ENCODE data around the gene MICAL2. TPM values are rescaled to one million over a fixed set of nuclear protein-coding genes. Genes with fewer than 3 reads are reported as not detected.

Gene MICAL2
- total and polyA plus RNA-seq, 2 donors (not counting 1 experiment from before 2014, with no cell fraction given): 0.32 to 0.40 TPM

DNA sequence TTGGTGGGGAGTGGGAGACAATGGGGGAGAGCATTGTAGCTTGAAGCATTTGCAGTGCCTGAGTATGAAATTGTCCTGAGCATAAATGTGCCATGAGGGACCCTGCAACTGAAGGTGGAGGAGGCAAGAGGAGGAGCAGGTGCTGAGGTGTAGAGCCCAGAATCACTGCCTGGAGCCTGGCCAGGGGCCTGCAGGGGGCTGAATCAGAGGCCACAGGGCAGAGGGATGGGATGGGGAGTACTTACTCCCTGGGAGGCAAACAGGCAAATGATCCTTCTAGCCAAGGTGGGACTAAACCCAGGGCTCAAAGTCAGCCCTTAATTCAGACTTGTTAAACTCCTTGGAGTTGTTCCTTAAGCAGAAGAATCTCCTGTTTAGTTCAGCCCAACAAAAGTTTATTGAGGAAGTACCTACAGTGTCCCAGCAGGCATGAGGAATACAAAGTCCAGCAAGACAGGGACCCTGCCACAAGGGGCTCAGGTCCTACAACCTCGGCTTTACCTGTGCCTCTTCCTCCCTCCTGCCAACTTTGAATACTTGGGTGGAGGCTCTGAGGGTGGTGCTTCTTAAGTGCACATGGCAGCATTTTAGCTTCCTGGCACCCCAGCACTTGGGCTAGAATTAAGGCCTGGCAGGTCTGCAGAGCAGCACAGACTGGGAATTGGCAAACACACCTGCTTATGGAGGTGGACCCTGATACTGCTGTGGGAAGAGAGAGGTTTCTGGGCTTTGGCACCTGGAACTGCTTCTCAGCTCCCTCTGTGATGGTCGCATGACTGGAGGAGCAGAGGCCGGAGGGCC lies 20.0 kb downstream of the MICAL2 start:
- H3K27me3 Mint-ChIP-seq: peaks cover 14% of the 10 kb centered on the region
- H3K4me1 Mint-ChIP-seq: peaks cover 11% of the 10 kb centered on the region
- Histone ChIP-seq H3K4me3 (ENCODE audit: control extremely low read depth in 1 of 5, extremely low read depth in 1 of 5, insufficient read depth in 1 of 5, low read depth in 2 of 5, low read length in 4 of 5) (no peak overlapping the region), H3K27me3 (replicated peaks in 1 of 4; ENCODE audit: control extremely low read depth in 1 of 4, control insufficient read depth in 3 of 4, insufficient read depth in 4 of 4, low read length in 3 of 4) (peaks cover 0 to 2% (median 0%) of the 10 kb centered on the region in 4 experiments), H3K4me1 (ENCODE audit: control insufficient read depth in 2 of 2, insufficient read depth in 2 of 2, low read length in 2 of 2) (peaks cover 0 to 5% of the 10 kb centered on the region in 2 donors), H2AFZ (ENCODE audit: insufficient read depth, low read depth, low read length, poor library complexity, severe bottlenecking) (no peak overlapping the region), H3K9me3 (ENCODE audit: control extremely low read depth in 1 of 3, control insufficient read depth in 2 of 3, insufficient read depth in 1 of 3, low read length in 2 of 3) (no peaks in the 10 kb centered on the region), H3K27ac (ENCODE audit: low read length in 2 of 2) (no peak overlapping the region), H3K4me2 (replicated peaks; ENCODE audit: low read depth, low read length, poor library complexity, severe bottlenecking) (no peak overlapping the region), H3K9ac (ENCODE audit: low read length) (no peak overlapping the region), H3K79me2 (ENCODE audit: control insufficient read depth, insufficient read depth, low read length) (no peaks in the 10 kb centered on the region), H3K36me3 (replicated peaks in 1 of 2; ENCODE audit: control extremely low read depth in 1 of 2, control insufficient read depth in 1 of 2, extremely low read depth in 1 of 2, insufficient read depth in 2 of 2, low read length in 1 of 2) (no peaks in the 10 kb centered on the region), H4K20me1 (ENCODE audit: control insufficient read depth, insufficient read depth, low read length, poor library complexity, severe bottlenecking) (no peaks in the 10 kb centered on the region)
- DNase-seq: no peak
- 80% methylated on average over 1 of the region's 3 CpGs for WGBS (ENCODE audit: insufficient coverage)
- intact Hi-C loops (cut with micrococcal nuclease): no loop called here
- ATAC-seq (ENCODE audit: low read depth): no peak
- POLR2A ChIA-PET: interaction anchor here (0.6 kb wide), 1 partner anchor 59 kb away, joined by 4 read pairs; no protein-coding TSS in a partner anchor
- TF ChIP-seq, protein P1, sequence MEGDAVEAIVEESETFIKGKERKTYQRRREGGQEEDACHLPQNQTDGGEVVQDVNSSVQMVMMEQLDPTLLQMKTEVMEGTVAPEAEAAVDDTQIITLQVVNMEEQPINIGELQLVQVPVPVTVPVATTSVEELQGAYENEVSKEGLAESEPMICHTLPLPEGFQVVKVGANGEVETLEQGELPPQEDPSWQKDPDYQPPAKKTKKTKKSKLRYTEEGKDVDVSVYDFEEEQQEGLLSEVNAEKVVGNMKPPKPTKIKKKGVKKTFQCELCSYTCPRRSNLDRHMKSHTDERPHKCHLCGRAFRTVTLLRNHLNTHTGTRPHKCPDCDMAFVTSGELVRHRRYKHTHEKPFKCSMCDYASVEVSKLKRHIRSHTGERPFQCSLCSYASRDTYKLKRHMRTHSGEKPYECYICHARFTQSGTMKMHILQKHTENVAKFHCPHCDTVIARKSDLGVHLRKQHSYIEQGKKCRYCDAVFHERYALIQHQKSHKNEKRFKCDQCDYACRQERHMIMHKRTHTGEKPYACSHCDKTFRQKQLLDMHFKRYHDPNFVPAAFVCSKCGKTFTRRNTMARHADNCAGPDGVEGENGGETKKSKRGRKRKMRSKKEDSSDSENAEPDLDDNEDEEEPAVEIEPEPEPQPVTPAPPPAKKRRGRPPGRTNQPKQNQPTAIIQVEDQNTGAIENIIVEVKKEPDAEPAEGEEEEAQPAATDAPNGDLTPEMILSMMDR (IDR thresholded peaks at IDR 0.05): no peak
- no peak for TF ChIP-seq EZH2 (IDR thresholded peaks at IDR 0.05; ENCODE audit: borderline replicate concordance, insufficient read depth, low read depth, low read length, poor library complexity, severe bottlenecking)
- no peaks in the 10 kb centered on the region for H3K9me3 Mint-ChIP-seq (ENCODE audit: insufficient read depth)
- CTCF ChIA-PET: interaction anchor here (0.6 kb wide), 1 partner anchor 1831 kb away, joined by 3 read pairs; no protein-coding TSS in a partner anchor
- no peak overlapping the region for H3K27ac Mint-ChIP-seq
- H3K4me3 Mint-ChIP-seq: no peak overlapping the region

Measured in B cell (primary cell).